Stimulated activated CD4-positive, alpha-beta T cell treated with anti-CD3 and anti-CD28 coated beads, Interleukin-4, amount 100 ng/mL, for 4 hours (primary cell): ENCODE data around the gene EVX1.

ENCODE experiments used
- DNase-seq, 2 experiments: peaks; one replicate each; pipeline ENCODE4 v3.0.0-alpha.2; 2020

The EVX1 gene

DNA sequence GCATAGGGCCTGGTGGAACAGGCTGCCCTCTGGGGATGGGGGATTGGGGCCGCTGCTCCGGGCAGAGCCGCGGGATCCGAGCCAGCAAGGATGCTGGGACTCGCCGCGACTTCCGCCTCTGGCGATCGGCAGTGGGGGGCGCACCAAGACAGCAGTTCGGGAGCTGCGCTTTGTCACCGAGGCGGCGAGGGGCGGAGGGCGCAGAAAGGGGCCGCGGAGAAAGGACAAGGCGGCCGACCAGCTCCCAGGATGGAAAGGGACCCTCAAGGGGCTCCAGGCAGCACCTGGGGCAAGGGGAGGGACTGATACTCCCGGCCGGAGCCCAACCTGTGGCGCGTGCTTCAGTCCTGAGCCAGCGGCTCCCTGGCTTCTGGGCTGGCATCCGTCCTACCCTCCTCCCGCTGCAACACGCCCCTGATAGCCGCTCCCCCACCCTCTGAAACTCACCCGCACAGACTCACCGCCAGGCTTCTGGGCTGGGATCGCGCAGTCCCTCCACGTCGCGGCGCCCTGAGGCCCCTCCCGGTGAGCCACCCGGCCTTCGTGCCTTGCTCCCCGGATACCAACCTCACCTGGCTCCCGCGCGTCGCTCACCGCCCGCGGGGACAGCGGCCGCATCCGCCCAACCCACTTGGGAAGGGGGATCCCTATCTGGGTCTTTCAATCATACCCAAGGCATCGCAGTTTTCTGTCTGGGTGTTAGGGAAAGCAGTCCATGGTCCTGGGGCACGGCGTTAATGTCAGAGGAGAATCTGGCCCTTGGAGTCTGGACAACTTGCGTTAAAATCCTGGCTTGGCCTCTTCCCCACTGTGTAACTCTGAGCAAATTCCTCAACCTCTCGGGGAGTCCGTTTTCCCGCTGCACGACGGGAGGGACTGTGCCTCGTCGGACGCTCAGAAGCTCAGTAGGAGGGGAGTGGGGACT lies 7.0 kb upstream of the EVX1 start:
- no peak for DNase-seq

- no peak for DNase-seq
Measured at GRCh38 chr7:27237735-27238334, 4.8 kb upstream of the EVX1 start.

DNA sequence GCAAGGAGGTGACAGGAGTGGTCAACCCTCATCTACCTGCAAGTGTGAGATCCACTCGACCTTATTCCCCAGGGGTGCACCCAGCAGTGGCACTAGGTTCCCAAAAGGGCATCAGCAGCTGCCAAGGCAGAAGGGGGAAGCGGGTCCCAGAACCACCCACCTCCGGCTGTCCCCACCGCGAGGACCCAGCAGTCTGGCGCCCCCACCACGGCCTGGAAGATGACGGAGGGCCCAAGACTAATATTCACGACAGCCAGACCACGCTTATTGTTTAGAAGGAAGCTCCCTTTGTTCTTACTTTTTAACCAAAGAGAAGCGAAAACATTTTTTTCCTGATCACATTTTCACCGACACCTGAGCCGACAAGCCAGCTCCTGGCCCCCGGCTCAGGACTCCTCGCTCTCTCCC lies 3.6 kb upstream of the EVX1 start:
- DNase-seq, result no peak

GRCh38 chr7:27239387-27240014 lies 3.1 kb upstream of the EVX1 start:
- DNase-seq, result no peak

DNA sequence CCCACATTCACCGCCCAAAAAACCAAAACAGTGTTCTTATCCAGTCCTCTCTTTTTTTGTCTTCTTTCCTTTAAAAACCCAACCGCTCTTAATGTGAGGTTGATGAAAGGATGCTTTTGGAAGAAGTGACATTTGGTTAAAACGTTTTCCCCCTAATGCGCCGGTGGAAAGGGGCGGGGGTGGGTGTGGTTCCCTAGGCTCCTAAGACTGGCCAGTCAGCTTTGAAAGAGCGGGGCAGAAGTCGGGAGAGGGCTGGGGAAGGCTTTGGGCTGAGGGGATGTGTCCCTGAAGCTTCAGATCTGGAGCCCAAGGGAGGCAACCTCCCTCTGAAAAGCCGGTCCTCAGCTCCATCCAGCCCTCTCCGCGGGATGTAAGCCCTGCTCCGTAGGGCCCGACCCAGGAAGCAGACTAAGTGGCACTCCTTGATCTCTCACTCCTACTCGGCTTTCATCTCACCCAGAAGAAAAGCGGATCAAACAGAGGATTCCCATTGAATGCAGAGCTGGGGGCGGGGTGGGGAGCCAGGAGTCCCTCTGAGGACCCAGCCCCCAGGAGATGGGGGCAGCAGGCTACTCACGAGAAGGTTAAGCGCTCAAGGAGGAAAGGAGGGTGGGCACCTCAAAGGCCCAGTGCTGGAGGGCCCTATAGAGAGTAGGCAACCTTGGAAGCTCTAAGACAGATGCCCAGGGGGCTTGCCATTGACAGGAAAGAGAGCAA lies 2.4 kb upstream of the EVX1 start:
- no peak for DNase-seq

GRCh38 chr7:27241189-27242056 lies 1.2 kb upstream of the EVX1 start:
- no peak for DNase-seq

GRCh38 chr7:27242154-27242553 lies 448 bp upstream of the EVX1 start:
- DNase-seq, result no peak

DNA sequence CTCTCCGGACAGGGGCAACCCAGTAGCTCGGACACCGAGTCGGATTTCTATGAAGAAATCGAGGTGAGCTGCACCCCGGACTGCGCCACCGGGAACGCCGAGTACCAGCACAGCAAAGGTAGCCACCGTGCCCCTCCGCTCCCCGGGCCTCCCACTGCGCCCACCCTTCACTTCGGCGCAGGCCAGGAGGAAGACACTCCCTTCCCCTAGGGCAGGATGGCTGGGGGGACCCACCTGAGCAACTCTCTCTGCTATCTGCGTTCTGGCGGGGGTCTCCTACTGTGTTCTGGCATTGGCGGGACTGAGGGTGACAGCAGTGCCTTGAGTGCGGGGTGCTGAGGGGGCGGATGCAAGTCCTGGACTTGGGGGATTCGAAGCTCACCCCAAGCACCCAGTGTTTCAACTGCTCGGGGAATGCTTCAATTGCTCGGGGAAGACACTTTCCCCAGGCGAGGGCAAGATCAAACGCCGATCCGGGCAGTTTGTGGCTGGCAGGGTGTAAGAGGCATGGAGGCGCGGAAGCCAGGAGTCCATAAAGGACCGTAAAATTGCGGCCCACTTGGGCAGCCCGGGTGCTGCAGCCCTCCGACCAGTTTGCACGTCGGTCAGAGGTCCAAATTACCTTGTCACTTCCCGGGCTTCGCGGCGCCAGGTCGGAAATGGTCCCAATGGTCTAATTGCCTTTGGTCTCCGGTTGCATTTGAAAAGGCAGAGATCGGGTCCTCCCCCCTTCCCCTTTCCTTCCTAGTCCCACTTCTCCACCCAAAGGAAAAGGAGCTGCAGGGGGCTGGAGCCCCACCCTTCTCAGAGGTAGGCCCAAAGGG lies 950 bp downstream of the EVX1 start:
- no peak for DNase-seq

DNA sequence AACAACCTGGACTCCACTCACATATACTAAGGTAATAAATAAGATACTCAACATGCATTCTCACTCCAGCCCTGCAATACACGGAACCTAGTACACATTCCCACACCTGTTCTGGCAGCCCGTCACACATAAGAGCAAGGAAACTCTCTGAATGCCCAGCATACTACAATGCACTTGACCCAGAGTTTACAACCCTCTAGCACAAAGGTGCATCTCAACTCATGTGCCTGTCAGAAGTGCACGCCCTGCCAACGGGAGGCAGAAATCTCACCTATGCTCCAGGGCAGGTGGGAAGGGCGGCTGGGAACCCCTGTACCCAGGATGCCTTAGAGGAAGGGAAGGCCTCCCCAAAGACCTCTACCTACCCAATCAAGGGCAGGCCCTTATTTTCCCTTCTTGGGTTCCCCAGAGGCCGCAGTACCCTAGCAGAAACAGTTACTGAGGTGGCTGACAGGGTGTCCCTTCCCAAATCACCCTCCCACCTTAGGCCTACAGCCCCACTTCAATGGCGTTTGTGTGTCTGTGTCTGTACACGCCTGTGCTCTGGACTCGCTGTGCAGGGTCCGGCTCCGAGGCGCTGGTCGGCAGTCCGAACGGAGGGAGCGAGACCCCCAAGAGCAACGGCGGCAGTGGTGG lies 2.0 kb downstream of the EVX1 start:
- DNase-seq, result no peak

- no peak for DNase-seq
Measured at GRCh38 chr7:27245124-27245797, 2.7 kb downstream of the EVX1 start.

GRCh38 chr7:27245798-27246691 lies 3.4 kb downstream of the EVX1 start:
- no peak for DNase-seq

GRCh38 chr7:27247000-27247399 lies 4.4 kb downstream of the EVX1 start:
- DNase-seq, result no peak

DNA sequence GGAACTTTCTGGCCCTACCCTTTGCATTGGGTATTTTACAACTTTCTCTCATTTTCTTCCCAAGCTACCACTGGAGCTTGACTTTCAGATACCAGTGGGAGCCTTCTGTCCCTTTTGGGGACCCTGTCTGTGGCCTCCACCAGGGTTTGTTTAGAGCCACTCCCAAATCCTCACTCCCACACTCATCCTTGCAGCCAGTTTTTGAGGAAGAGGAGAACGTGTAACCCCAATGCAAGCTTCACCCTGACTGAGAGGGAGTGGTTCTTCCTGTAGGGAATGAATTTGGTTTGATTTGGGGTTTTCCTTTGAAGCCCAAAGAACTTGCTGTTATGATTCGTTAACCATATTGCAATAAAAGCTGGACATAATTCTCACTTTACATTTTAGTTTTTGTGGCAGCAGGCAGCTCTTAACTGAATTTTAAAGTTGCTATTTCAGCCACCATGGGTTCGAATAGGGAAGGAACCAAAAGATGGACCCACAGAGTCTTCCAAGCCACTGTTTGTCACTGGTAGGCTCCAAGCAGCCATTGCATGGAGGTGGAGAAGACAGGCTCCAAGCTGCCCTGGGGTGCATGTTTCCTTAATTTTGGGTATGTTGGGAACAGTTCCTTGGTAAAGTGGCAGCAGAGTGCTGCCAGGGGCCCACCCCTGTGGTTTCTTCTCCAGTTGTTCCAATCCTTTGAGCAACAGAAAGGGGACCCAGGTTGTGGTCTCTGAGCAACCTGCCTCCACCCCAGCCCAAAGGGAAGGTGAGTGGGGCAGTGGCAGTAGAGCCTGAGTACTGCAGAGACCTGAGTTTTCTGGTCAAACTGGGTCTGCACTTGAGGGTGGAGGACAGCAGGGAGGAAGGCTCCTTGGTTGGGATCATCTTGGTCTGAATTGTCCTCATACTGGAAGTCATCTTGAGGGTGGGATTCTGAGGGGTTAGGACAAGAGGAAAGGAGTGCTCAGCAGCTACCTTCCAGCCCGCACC lies 5.1 kb downstream of the EVX1 start:
- DNase-seq, result no peak

DNA sequence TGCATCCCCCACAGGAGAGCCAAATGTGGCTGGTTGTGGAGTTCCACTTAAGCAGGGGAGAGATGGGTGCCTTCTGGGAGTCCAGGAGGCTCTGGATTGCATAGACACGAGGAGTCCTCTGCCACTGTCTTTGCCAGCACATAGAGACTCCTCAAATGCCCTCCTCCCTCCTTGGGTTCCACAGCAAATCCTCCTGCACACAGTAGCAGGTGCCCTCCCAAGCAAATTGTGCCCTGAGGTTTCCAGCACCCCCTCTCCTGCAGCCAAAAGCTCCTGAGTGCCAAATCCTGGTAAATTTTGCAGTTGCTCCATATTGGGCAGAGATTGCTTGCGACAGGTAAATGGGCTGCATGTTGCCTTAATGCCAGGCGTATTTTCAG lies 5.8 kb downstream of the EVX1 start:
- DNase-seq, result no peak

DNA sequence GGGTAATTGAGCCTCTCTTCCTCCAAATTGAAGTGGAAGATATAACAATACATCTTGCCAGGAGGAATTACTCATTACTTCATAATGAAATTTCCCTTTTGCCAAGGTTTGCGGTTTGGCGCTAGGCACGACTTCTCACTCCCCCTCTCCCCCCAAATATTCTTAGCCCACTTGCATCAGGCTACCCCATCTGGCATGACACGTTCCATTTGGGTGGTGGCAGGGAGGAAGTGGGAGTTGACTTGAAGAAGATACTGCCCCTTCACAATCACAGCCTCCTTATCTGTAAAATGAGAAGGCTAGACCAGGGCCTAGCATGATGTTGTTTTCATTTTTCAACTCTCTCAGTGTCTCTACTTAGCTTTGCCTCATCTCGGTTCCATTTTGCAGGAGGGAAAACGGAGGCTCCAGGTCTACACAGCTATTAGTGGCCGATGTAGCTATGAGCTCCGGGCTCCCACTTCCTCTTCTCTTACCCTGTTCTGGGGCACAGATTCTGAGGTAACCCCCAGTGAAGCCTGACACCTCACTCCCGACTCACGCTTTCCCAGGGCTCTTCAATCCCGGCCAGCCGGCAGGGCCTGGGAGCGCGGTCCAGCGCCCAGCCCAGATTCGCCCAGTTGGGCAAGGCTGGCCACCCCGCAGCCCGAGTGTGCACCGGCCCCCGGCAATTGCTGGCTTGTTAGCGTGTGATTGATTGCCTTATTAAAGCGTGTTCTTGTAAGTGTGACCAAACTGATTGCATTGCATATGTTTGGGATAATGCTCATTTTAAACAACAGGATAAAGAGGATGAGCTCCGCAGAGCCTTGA lies 6.5 kb downstream of the EVX1 start:
- no peak for DNase-seq

DNA sequence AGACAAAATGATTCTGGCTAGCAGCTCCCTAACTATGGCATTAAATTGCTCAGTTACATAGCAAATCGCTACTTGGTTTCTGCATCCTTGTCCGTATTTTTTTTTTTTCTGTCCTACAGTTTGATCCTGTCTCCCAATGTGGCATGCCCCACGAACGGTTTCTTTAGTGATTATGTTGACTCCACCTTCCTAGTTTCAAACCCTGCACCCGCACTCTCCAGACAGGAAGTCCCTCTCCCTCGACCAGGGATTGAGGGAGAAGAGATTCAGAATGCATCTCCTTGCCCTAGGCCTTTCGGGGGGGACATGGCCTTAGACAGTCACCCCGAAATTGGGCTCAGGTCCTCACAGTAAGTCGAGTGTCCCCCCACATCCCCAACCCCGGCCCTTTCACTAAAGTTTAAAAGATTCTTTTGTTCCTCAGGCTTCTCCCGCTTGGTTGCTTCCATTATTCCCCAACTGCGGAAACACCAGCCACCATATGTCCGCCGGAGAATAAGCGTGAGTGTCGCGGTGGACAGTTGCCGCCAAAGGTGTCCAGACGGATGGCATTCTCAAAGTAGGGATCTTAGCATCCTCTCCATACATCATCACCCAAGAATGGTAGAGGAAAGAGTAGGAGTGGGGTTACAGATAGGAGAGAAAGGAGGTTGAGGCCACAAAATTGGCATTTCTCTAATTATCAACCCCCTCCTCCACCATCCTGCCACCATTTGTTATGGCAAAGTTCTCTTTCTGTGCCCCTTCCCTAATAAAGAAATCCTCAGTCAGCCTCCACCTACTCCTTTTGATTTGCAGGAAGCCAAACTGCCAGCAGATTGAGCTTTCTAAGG lies 7.3 kb downstream of the EVX1 start:
- DNase-seq, result no peak
